IMR-90 (cell line): ENCODE results near the gene TM4SF5. TPM values are rescaled to one million over a fixed set of nuclear protein-coding genes. Genes with fewer than 3 reads are reported as not detected.

Experiments used
- ATAC-seq: fragments of 200-7000 bp; cut with Tn5 transposase; 2 replicates; pipeline ENCODE4 v1.9.1; 2020; ENCODE audit warnings: low read depth, mild to moderate bottlenecking, moderate library complexity
- BruUV-seq: library from RNA; stranded (reverse); fragments of 400-500 nt; replicated peaks from 2 replicates; lab custom pipeline; 2021; lab: Mats Ljungman, UMichigan
- CTCF ChIA-PET: fragments of 300-600 bp; formaldehyde crosslinking; extraction: SDS; loops from one replicate; lab custom pipeline; 2021; ENCODE audit warnings: antibody characterized with exemption; lab: Yijun Ruan, JAX
- POLR2A ChIA-PET: fragments of 300-600 bp; sonication (Branson Sonifier 250); formaldehyde crosslinking; loops from one replicate; lab custom pipeline; 2022; ENCODE audit warnings: antibody characterized with exemption; ENCODE audit not compliant: unreplicated experiment; lab: Charles Lee
- DNase-seq: peaks from one replicate; pipeline ENCODE4 v3.0.0; 2013
- H2AFZ ChIP-seq: replicated peaks from 2 replicates; pipeline ENCODE3; 2013; ENCODE audit warnings: low read length, mild to moderate bottlenecking; ENCODE audit not compliant: poor library complexity
- H2AK5ac ChIP-seq: 2 replicates; pipeline ENCODE4 v1.6.1; 2013; ENCODE audit warnings: low read depth, low read length, inconsistent platforms
- H2AK9ac ChIP-seq: replicated peaks from 2 replicates; pipeline ENCODE3; 2013; ENCODE audit warnings: mild to moderate bottlenecking, low read depth, low read length, moderate library complexity; ENCODE audit not compliant: poor library complexity
- H2BK120ac ChIP-seq: 2 replicates; pipeline ENCODE4 v1.6.1; 2013; ENCODE audit warnings: low read depth, low read length, inconsistent platforms
- H2BK15ac ChIP-seq: 3 replicates; pipeline ENCODE4 v1.6.1; 2013; ENCODE audit warnings: low read depth, low read length, inconsistent platforms
- H2BK20ac ChIP-seq: 2 replicates; pipeline ENCODE4 v1.6.1; 2013; ENCODE audit warnings: low read depth, mild to moderate bottlenecking, inconsistent platforms, low read length, moderate library complexity
- H2BK5ac ChIP-seq: 2 replicates; pipeline ENCODE4 v1.6.1; 2013; ENCODE audit warnings: mild to moderate bottlenecking, low read depth, low read length, inconsistent platforms; ENCODE audit not compliant: poor library complexity, severe bottlenecking
- H3K14ac ChIP-seq: replicated peaks from 2 replicates; pipeline ENCODE4 v1.6.1; 2013; ENCODE audit warnings: low read depth, low read length, inconsistent platforms
- H3K18ac ChIP-seq: 2 replicates; pipeline ENCODE4 v1.6.1; 2013; ENCODE audit warnings: low read depth, low read length, control low read depth
- H3K23ac ChIP-seq: 2 replicates; pipeline ENCODE4 v1.6.1; 2013; ENCODE audit warnings: low read depth, low read length, inconsistent platforms
- H3K27ac ChIP-seq: 2 replicates; pipeline ENCODE4 v1.5.1; 2013; ENCODE audit warnings: mild to moderate bottlenecking, control low read depth, low read length; ENCODE audit not compliant: insufficient read depth
- H3K27me3 ChIP-seq: 2 replicates; pipeline ENCODE4 v1.6.1; 2013; ENCODE audit warnings: low read length; ENCODE audit not compliant: control insufficient read depth, insufficient read depth
- H3K36me3 ChIP-seq: 2 replicates; pipeline ENCODE4 v1.6.1; 2013; ENCODE audit warnings: low read length, mixed read lengths; ENCODE audit not compliant: control insufficient read depth, insufficient read depth
- H3K4ac ChIP-seq: 2 replicates; pipeline ENCODE4 v1.6.1; 2013; ENCODE audit warnings: low read depth, low read length, inconsistent platforms
- H3K4me1 ChIP-seq: 2 replicates; pipeline ENCODE4 v1.6.1; 2013; ENCODE audit warnings: low read length, mixed read lengths; ENCODE audit not compliant: control insufficient read depth, insufficient read depth
- H3K4me2 ChIP-seq: 2 replicates; pipeline ENCODE4 v1.6.1; 2013; ENCODE audit warnings: low read depth, mild to moderate bottlenecking, control low read depth, low read length, moderate library complexity
- H3K4me3 ChIP-seq: 2 replicates; pipeline ENCODE4 v1.5.1; 2013; ENCODE audit warnings: low read depth, mild to moderate bottlenecking, control low read depth, low read length, moderate library complexity; ENCODE audit not compliant: insufficient read depth
- H3K56ac ChIP-seq: 2 replicates; pipeline ENCODE4 v1.6.1; 2013; ENCODE audit warnings: low read length, inconsistent platforms; ENCODE audit not compliant: insufficient read depth; ENCODE audit errors: extremely low read depth
- H3K79me1 ChIP-seq, 2 experiments: 2 replicates each; pipeline ENCODE4 v1.6.1; 2013; ENCODE audit warnings: low read length in 2 of 2, inconsistent platforms in 1 of 2, low read depth in 1 of 2
- H3K9ac ChIP-seq: 2 replicates; pipeline ENCODE4 v1.6.1; 2013; ENCODE audit warnings: low read depth, low read length, control low read depth
- H3K9me1 ChIP-seq: 2 replicates; pipeline ENCODE4 v1.6.1; 2013; ENCODE audit warnings: low read length, inconsistent platforms; ENCODE audit not compliant: insufficient read depth
- H3K9me3 ChIP-seq: 2 replicates; pipeline ENCODE4 v1.6.1; 2013; ENCODE audit warnings: low read length; ENCODE audit not compliant: control insufficient read depth, insufficient read depth
- H4K20me1 ChIP-seq: 2 replicates; pipeline ENCODE4 v1.6.1; 2013; ENCODE audit warnings: low read length, inconsistent platforms; ENCODE audit not compliant: insufficient read depth
- H4K5ac ChIP-seq: 2 replicates; pipeline ENCODE4 v1.6.1; 2013; ENCODE audit warnings: mild to moderate bottlenecking, low read depth, low read length, control low read depth
- H4K8ac ChIP-seq, 2 experiments: 2 replicates each; pipeline ENCODE4 v1.6.1; 2013; ENCODE audit warnings: low read depth in 2 of 2, low read length in 2 of 2, control low read depth in 1 of 2, inconsistent platforms in 1 of 2
- H4K91ac ChIP-seq: 2 replicates; pipeline ENCODE4 v1.6.1; 2013; ENCODE audit warnings: low read depth, low read length, inconsistent platforms; ENCODE audit not compliant: insufficient read depth
- BHLHE40 ChIP-seq: fragments of 150-350 bp; IDR thresholded peaks from 2 replicates; pipeline ENCODE4 v1.6.1; 2016; ENCODE audit warnings: mild to moderate bottlenecking, low read depth, low read length
- ELK1 ChIP-seq: fragments of 150-350 bp; IDR thresholded peaks from 2 replicates; pipeline ENCODE4 v1.6.1; 2016; ENCODE audit warnings: low read depth, mild to moderate bottlenecking, low read length, moderate library complexity, borderline replicate concordance
- MAZ ChIP-seq: IDR thresholded peaks from 2 replicates; pipeline ENCODE4 v1.6.1; 2012; ENCODE audit warnings: low read depth, mild to moderate bottlenecking, low read length, improper control_type of control experiment, moderate library complexity, borderline replicate concordance
- NFE2L2 ChIP-seq: fragments of 150-350 bp; IDR thresholded peaks from 2 replicates; pipeline ENCODE4 v1.6.1; 2016; ENCODE audit warnings: low read depth, mild to moderate bottlenecking, low read length
- WGBS, 2 experiments: methylation state at CpG; one replicate each; pipeline versions ENCODE4 v1.1.5 to v1.1.7; 2013; ENCODE audit warnings: missing lambda C conversion rate in 2 of 2; ENCODE audit not compliant: insufficient read length in 1 of 2; ENCODE audit errors: extremely low coverage in 2 of 2; 5-methylcytosine and 5-hydroxymethylcytosine counted together
- dilution Hi-C: fragments of 300-500 bp; cut with HindIII; formaldehyde crosslinking; loops from one replicate; pipeline ENCODE4 v1.14.3; 2018; ENCODE audit warnings: low sequenced_read_pairs; ENCODE audit not compliant: unreplicated experiment
- in situ Hi-C: fragments of 300-500 bp; cut with MboI; formaldehyde crosslinking; loops from 3 replicates; pipeline ENCODE4 v1.14.3; 2019; ENCODE audit warnings: low sequenced_read_pairs, inconsistent platforms, mixed read lengths
- intact Hi-C: fragments of 100-400 bp; cut with micrococcal nuclease; formaldehyde crosslinking; loops from 2 replicates; pipeline ENCODE4 v1.10.0; 2022
- polyA plus RNA-seq, 3 experiments: library from polyadenylated mRNA; depleted of rRNA; stranded (reverse); fragments of >200 nt; gene quantifications; 2 replicates each; pipeline ENCODE4 v1.2.3, GENCODE V29; 2012; ENCODE audit warnings: low replicate concordance in 1 of 3
- total RNA-seq: library from RNA; depleted of rRNA; stranded (reverse); fragments of >200 nt; gene quantifications from 2 replicates; pipeline ENCODE4 v1.2.3, GENCODE V29; 2012

Gene TM4SF5
- total and polyA plus RNA-seq, 2 of the 4 experiments (the other 2 are of a cell fraction), result not detected

DNA sequence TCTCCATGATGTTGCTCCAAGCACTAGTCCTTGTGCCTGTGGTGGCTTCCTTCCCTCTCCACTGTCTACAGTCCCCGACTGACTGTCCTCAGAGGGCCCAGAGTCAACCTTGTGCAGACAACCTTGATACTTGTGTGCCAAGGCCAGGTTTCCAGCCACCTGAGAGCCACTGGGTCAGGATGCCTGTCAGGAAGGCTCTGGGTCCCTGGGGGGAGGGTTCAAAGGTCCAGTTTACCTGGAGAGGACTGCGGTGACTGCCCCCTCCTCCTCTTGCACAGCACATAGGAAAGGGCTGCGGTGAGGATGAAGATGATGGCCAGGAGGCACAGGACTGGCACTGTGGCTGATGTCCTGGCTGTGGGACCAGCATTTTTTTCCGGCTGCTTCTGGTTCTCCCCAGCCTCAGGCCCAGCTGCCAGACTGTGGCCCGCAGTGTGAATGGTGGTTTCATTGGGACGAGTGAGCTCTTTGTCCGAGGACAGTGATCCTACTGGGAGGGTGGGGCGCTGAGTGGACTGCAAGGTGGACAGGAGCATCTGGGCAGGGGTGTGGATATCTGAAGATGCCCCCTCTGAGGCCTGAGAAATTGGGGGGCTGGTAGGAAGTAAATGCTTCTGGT lies 36.7 kb upstream of the TM4SF5 start:
- Histone ChIP-seq H4K91ac (no peak overlapping the region), H3K36me3 (no peaks in the 10 kb centered on the region; the same call in 1 of the 2 replicates), H3K56ac (no peak overlapping the region), H3K18ac (no peak overlapping the region), H2BK120ac (no peak overlapping the region), H3K14ac (no peak overlapping the region), H3K4me3 (no peak overlapping the region), H3K4ac (no peak overlapping the region), H4K20me1 (no peaks in the 10 kb centered on the region), H3K27ac (no peak overlapping the region), H2AK5ac (no peak overlapping the region), H3K9me1 (no peaks in the 10 kb centered on the region), H3K27me3 (peaks cover 19% of the 10 kb centered on the region), H2AFZ (no peak overlapping the region), H3K9ac (no peak overlapping the region), H4K8ac (no peak overlapping the region), H3K4me2 (no peak overlapping the region), H3K4me1 (peaks cover 6% of the 10 kb centered on the region; the same call in 1 of the 2 replicates), H2AK9ac (no peak overlapping the region), H3K9me3 (no peaks in the 10 kb centered on the region), H4K5ac (no peak overlapping the region), H3K23ac (no peak overlapping the region), H2BK15ac (no peak overlapping the region), H2BK5ac (no peak overlapping the region), H3K79me1 (peaks cover 0 to 8% of the 10 kb centered on the region in 2 experiments; a peak in 1 of 4 replicates), H2BK20ac (no peak overlapping the region)
- CTCF ChIA-PET, result no interaction called here
- POLR2A ChIA-PET, result no interaction called here
- in situ Hi-C loops (no loop called here), intact Hi-C loops (no loop called here), dilution Hi-C loops (no loop called here)
- 83% methylated on average over 3 of the region's 8 CpGs; no CpG with 5 or more reads in 1 of the 2 experiments for WGBS, 2 experiments
- BruUV-seq, result no TSS peak
- no peak for ATAC-seq
- DNase-seq, result no peak
- TF ChIP-seq NFE2L2 (no peak), ELK1 (no peak), BHLHE40 (no peak), MAZ (no peak)
